ENCODE measurements around the gene ZNF197.

DNA sequence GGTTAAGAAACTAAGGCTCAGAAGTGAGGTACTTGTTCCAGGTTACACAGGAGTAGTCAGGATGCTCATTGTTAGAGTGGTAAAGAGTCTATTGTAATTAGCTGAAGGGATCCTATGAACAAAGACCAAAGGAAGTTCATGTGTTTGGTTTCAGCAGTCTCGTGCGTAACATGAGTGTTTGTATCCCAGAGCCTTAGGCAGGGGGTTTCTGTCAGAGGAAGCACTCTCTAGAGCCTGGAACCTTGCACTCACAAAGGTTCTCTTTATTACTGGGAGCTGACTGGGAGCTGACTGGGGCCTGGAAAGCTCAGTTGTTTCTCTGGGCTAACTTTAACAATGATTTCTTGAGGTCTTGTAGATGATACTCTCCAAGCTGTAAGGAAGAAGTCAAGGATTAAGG is 3.9 kb downstream of the ZNF197 start:
- TF ChIP-seq IRF4 (IDR thresholded peaks at IDR 0.05; ENCODE audit: low read depth, low read length) (no peak), ZNF274 (IDR thresholded peaks at IDR 0.05; ENCODE audit: insufficient read depth, insufficient read length) (no peak), USF1 (IDR thresholded peaks at IDR 0.05; ENCODE audit: borderline replicate concordance, extremely low read length, insufficient read depth, low read depth, low read length) (no peak), TAF1 (IDR thresholded peaks at IDR 0.05; ENCODE audit: borderline replicate concordance, low read depth, low read length) (no peak), STAT1 (conservative IDR thresholded peaks at IDR 0.05) (no peak), SUZ12 (IDR thresholded peaks at IDR 0.05; ENCODE audit: unreplicated experiment) (no peak)
- TF ChIP-seq, protein P1, sequence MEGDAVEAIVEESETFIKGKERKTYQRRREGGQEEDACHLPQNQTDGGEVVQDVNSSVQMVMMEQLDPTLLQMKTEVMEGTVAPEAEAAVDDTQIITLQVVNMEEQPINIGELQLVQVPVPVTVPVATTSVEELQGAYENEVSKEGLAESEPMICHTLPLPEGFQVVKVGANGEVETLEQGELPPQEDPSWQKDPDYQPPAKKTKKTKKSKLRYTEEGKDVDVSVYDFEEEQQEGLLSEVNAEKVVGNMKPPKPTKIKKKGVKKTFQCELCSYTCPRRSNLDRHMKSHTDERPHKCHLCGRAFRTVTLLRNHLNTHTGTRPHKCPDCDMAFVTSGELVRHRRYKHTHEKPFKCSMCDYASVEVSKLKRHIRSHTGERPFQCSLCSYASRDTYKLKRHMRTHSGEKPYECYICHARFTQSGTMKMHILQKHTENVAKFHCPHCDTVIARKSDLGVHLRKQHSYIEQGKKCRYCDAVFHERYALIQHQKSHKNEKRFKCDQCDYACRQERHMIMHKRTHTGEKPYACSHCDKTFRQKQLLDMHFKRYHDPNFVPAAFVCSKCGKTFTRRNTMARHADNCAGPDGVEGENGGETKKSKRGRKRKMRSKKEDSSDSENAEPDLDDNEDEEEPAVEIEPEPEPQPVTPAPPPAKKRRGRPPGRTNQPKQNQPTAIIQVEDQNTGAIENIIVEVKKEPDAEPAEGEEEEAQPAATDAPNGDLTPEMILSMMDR (IDR thresholded peaks at IDR 0.05 in 2 of 3, conservative IDR thresholded peaks at IDR 0.05 in 1 of 3; ENCODE audit: control insufficient read depth in 2 of 3, extremely low read depth in 1 of 3, insufficient read depth in 1 of 3, low read depth in 3 of 3, low read length in 3 of 3): no peak
- TF ChIP-seq, protein P2, sequence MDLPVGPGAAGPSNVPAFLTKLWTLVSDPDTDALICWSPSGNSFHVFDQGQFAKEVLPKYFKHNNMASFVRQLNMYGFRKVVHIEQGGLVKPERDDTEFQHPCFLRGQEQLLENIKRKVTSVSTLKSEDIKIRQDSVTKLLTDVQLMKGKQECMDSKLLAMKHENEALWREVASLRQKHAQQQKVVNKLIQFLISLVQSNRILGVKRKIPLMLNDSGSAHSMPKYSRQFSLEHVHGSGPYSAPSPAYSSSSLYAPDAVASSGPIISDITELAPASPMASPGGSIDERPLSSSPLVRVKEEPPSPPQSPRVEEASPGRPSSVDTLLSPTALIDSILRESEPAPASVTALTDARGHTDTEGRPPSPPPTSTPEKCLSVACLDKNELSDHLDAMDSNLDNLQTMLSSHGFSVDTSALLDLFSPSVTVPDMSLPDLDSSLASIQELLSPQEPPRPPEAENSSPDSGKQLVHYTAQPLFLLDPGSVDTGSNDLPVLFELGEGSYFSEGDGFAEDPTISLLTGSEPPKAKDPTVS (IDR thresholded peaks at IDR 0.05; ENCODE audit: low read depth, low read length): no peak

All from GM12878 (cell line).